Activated gamma-delta T cell (primary cell): ENCODE data around the gene AASDHPPT.

Source experiments
- DNase-seq: peaks from one replicate; lab custom pipeline; 2025; lab: John Stamatoyannopoulos, UW

The AASDHPPT gene

DNA sequence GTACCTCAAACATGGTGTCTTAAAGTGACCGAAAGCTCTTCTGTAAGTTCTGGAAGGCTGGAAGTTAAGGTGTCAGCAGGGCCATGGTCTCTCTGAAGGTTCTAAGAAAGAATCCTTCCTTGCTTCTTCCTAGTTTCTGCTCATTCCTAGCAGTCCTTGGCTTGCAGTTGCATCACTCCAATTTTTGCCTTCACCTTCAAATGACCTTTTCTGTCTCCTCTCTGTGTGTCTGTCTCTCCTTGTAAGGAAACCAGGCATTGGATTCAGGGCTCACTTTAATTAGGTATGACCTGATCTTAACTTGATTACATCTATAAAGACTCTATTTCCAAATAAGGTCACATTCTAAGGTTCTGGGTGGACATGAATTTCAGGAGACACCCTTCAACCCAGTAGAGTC is 8.7 kb downstream of the AASDHPPT start:
- no peak for DNase-seq

DNA sequence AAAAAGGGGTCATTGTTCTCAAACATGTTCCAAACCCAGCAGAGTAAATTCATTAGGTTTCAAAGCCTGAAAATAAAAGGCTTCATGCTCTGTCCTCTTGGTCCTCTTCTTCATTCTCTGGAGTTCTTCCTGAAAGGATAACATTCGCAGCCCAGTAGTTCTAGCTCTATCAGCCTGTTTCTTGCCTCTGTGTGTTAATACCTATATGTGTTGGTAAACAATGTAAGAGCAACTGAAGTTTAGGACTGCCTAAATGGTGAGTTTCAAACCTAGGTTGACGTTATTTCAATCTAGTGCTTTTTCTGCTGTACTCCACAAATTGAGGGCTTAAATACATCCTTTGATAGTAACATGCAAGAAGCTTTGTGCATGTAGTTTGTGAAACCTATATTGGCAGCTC is 9.4 kb downstream of the AASDHPPT start:
- no peak for DNase-seq

DNA sequence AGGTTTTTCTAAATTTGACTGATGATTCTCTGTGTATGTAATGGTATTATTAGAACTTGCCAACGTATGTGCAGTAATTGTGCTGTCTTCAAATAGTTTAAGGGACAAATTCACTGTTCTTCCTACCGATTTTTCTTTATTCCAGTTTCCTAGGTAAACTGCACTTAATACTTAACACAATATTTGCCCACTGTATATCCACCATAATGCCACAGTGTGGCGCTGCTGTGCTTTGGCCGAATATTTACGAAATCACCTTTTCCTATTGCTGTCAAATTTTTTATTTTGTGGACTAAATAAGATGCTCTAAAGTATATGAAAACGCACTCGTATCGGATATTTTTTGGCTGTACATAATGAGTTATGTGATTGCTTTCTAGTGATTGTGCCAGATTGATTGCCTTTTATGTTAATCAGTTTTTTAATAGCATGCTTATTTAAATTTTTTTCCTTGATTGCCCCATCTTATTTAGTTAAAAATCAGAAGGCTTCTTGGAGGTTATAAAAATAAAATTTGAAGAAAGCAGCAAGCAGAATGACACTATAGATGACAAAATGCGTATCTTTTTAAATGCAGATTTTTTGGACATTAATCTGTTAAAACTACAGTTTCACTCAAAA is 10.5 kb downstream of the AASDHPPT start:
- no peak for DNase-seq

DNA sequence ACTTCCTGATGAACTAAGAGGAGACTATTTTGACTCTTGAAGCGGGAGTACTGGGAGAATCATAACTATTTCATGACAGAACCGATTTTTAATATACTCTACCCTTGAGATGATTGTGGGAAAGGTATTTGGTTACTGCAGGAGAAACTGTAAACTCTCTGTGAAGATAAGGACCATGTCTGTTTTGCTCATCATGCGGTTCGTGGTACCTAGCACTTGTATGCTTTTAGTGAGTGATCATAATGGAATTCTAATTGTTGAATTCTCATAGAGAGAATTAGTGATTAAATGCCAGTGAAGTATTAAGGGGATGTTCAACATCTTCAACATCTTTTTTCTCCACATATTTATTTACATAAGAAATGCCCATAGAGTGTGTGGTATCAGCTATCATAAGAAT is 11.4 kb downstream of the AASDHPPT start:
- DNase-seq = no peak

DNA sequence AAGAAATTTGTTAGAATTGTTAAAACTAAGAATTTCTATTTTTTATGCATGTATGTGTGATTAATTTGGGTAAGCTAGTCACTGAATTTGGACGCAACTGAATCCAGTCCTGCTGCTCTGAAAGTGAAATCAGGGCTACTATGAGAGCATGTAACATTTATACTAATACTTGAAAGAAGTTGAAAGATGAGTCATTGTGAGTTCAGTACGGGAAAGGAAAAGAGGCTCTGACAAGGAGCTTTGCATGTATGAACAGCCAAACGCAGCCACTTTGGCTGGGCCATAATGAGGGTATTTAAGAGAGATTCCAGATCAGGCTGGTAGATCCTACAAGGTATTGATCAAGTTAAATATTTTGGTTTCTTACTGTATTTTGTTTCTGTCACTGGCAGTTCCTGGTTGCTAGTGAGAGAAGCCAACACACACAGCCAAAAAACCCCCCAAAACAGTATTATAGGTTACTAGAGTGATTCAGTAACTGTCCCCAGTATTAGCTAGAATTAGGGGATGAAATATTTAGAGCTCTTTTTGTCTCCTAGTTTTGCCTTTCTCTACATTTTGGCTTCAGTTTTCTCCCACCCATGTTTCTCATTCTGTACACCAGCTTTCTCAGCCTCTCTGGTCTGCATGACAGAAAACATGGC is 14.1 kb downstream of the AASDHPPT start:
- DNase-seq = no peak

DNA sequence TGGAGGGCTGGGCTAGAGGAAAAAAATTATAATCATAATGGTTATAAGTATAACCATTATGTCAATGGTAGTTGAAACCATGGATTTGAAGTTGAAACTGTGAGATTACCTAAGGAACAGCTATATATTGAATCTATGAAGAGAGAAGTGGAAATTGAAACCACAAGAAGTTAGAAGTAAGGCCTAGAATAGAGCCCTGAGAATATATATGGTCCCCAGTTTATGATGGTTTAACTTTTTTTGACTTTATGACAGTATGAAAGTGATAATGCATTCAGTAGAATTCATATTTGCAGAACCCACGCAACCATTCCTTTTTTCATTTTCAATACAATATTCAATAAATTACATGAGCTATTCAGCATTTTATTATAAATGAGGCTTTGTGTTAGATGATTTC is 15.0 kb downstream of the AASDHPPT start:
- no peak for DNase-seq

DNA sequence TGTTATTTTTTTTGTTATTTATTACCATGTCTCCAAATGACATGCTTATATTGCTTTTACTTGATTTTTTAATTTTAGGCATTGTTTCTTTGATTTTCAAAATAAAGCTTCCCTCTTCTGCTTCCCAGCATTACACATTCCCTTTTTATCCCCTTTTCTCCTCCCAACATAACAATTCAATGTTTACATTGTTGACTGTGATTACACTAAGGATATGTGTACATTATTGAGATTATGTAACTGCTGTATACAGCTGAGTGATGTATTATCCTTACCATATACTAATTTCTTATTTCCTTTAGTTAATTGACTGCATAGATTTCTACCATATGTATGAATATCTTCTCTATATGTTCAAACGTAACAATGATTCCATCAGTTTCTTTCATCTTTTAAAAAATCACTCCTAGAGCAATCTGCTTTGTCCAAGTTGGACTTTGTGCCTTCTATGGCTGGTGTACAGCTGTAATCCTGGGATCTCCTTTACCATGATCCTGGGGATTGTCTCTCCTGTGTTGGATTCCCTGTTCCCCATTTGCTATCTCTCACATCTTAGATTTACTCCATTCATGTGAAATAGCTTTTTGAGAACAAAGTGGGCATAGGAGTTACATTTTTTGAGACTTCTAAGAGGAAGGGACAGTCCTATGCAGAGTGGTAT is 21.6 kb downstream of the AASDHPPT start:
- no peak for DNase-seq

DNA sequence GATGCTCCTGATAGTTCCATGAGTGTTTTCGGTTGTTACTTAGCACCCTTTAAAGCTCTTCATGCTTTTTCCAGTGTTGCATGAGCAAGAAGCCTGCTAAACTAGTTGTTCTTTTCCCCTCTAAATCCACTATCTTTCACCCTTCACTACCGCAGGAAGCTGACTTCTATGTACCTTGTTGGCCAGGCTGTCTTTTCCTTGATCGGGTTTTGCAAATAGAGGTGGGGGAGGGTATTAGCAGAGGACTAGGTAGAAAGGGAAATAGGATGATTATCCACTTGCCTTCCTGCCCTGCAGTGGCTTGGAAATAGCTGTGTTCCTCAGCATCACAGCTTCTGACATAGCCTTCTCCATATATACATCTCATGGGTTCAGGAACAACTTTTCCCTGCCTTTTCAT is 23.9 kb downstream of the AASDHPPT start:
- DNase-seq = no peak

DNA sequence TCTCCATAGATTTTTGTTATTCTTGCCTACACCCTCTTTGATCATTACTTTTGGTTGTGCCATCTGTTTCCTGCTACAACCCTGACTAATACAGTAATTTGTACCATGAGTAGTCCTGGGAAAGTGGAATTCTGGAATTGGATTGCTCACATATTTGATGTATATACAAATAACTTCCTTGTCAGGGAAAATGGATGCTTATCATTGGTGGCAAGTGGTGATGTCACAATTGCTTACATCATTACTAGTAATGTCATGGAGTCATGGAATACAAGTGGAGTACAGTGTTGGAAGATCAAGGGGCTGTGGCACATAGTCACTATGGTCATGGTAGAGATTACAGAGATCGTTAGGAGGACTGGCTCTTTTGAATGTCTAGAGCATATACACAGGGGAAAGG is 24.4 kb downstream of the AASDHPPT start:
- DNase-seq = no peak

DNA sequence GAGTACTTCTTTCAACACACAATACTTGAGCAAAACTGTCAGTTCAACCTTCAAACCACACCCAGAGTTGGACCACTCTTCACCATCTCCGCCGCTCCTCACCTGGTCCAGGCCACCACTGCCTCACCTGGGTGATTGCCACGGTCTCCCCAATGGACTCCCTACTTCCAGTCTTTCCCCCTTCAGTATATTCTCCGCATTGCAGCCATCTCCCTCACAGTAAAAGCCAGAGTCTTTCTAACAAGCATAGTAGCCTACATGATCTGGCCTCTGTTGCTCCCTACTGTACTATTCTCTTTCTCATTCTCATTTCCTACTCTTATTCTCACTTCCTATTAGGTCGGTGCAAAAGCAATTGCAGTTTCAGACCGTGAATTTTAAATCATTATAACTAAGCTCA is 28.5 kb downstream of the AASDHPPT start:
- no peak for DNase-seq

DNA sequence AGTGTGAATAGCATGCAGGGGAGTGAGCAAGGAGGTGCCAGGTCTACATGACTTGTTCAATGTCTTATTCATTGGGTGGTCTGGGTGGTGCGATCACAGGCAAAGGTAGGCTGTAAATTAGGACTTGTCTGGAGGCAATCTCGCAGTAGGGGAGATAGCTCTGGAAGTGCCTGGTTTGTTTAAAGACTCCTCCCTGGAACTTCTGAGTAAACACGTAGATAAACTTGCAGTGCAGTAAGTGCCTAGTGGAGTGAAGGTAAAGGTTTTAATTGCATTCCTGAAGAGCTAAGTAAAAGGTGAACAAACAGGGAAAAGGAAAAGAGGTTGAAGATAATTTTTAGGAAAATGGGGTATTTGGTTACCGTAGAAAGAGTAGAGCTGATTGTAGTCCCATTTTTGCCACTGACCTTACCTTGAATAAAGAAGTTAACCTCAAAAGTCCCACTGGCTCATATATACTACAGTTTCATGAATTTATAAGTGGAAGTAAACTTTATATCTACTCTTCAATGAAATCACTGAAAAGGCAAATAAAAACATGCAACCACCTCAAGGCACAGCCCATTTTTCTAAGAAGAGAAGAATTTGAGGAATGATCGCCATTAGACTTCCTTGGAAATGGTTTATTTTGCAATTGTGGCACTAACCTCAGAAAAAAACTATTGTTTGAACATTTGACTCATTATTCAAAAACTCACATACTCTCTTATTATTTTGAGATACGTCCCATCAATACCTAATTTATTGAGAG is 44.3 kb downstream of the AASDHPPT start:
- DNase-seq = no peak

DNA sequence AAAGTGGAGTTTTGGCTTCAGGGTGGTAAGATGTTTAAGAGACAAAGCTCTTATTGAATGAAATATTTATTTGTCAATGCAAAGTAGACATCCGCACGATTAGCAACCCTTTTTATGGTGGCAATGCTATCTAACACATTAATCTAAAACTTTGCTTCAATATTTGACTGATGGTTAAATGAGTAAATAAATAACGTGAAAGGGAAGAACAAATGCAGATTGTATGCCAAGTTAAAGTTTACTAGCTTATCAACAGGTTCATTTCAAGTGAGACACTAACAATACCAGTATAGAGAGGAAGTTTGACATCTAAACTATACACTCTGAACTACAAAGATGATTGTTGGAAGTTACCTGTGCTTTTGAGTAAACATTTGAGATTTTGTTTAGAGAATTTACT is 50.1 kb downstream of the AASDHPPT start:
- no peak for DNase-seq

DNA sequence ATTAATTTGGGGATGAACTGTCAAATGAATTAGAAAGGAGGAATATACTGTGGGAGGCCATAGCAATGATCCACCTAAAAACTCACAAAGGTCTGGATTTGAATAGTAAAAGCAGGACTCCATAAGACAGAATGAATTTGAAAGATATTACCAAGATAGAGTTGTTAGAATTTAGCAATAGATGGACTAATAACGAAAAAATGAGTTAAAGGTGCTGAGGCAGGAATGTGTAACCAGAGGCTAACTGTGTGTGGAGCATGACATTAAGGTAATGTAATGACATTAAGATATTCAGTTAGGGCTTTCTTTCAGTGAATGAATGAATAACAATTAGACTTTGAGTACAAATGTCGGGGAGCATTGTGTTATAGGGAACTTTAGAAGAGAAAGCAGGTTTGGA is 51.3 kb downstream of the AASDHPPT start:
- DNase-seq = no peak

DNA sequence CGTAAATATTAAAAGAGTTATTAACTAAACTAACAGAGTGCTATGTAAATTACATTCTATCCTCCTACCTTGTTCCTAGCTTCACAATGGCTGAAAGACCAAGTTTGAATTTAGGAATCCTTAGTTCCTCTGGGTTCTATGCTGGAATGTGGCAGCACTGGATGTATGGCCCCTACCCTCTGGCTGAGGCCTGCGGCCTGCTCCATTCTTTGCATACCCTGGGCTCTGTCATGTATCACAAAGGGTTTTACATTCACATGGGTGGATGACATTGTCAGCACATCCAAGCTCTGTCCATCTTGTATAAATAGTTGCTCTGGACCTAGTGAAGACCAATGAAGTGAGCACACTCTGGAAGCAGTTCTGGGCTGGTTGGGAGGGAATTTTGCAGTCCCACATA is 54.5 kb downstream of the AASDHPPT start:
- no peak for DNase-seq

DNA sequence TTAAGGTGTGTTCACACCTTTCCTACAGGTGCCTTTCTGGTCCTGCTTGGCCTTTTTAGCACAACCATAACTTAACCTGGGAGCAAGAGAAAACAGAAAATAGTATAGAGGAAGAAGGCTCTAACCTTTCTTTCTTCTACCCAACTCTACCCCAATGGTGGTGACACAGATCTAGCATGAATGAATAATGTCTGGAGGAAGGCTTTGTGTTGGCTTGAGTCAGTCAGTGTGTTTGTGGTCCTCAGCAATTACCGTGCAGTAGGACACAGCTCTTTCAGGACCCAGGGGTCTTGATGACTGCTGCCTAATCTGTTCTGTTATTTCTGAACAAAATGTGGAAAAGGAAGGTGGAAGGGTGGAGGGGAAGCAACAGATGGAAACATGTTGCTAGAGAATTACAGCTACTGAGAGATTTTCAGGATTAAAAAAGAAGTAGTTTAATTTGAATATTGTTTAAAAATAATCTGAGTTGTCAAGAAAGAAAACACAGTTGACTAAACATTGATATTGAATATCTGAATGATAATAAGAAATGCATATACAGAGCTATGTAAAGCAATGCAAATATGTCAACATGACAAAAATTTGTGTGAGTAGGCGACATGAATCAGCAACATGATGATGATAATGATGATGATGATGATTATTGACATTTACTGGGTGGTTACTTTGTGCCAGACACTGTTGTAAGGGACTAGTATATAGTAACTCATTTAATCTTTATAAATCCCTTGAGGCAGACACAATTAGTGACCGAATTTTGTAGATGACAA is 55.3 kb downstream of the AASDHPPT start:
- no peak for DNase-seq

DNA sequence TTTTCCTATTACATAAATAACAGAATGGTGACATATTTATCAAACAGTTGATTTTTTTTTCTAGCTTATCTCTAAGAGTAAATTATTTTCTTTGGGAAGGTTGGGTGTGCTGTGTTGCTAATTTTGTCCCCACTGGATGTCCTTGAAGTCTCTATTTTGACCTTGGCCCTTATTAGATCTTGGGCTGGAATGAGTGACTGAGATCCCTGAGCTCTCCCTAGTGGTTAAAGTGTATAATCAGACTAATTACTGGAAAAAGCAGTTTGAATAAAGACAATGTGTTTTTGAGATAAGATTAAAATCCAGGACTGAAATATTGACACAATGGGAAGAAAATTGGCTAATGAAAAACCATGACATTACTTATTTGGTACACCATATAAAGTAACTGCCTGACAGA is 56.1 kb downstream of the AASDHPPT start:
- no peak for DNase-seq

DNA sequence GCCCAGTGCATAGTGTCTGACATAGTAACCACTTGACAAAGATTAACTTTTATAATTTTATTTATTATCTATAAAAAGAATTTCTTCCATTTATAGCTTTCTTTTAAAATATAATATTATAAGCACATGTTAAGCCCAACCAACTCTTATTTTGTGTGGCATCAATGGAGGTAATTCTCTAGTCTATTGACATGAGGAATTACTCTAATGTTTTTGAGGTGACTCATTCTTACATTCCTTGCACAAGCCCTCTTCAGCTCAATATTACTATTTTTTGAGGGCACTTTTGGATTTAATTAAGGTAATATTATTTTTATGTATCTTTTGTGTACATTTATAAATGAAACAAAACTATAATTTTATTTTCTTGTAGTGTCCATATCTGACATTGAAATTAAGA is 59.6 kb downstream of the AASDHPPT start:
- DNase-seq = no peak

DNA sequence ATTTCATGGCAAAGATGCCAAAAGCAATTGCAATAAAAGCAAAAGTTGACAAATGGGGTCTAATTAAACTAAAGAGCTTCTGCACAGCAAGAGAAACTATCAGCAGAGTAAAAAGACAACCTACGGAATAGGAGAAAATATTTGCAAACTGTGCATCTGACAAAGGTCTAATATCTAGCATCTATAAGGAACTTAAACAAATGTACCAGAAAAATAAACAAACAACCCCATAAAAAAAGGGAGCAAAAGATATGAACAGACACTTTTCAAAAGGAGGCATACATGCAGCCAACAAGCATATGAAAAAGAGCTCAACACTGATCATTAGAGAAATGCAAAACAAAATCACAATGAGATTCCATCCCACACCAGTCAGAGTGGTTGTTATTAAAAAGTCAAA is 60.3 kb downstream of the AASDHPPT start:
- no peak for DNase-seq
